A549 (cell line): ENCODE measurements around the gene COMMD3. TPM values are rescaled to one million over a fixed set of nuclear protein-coding genes. Genes with fewer than 3 reads are reported as not detected.

Experiments
- ATAC-seq, 2 experiments: fragments of 200-7000 bp in 1 of 2; fragments of >200 bp in 1 of 2; cut with Nextera tagmentation in 1 of 2; cut with Tn5 transposase in 1 of 2; 3 replicates each; pipeline versions ENCODE4 v1.8.0 to v1.9.1; 2018 to 2020; ENCODE audit warnings: mild to moderate bottlenecking in 1 of 2, moderate library complexity in 1 of 2
- CTCF ChIA-PET: fragments of 300-600 bp; sonication (Branson Sonifier 250); formaldehyde crosslinking; extraction: SDS; loops from one replicate; lab custom pipeline; 2021; ENCODE audit warnings: antibody characterized with exemption, inconsistent platforms; lab: Yijun Ruan, JAX
- POLR2A ChIA-PET: fragments of 350-600 bp; formaldehyde crosslinking; extraction: SDS; loops from one replicate; lab custom pipeline; 2021; ENCODE audit warnings: antibody characterized with exemption, inconsistent platforms; lab: Yijun Ruan, JAX
- DNase-seq, 2 experiments: peaks; one replicate each; pipeline versions ENCODE4 v3.0.0 to v3.0.0-alpha.2; 2011 to 2016; ENCODE audit warnings: low read depth in 1 of 2, low spot score in 1 of 2
- FAIRE-seq: peaks from 2 replicates; lab custom pipeline; 2011; peaks lifted over from hg19 to GRCh38; lab: Jason Lieb, UNC
- H3K27ac ChIP-seq, 2 experiments: fragments of >200 bp; sonication (Bioruptor Twin); formaldehyde crosslinking; 3 replicates each; pipeline ENCODE4 v1.5.1; 2016 to 2017
- H3K4me1 ChIP-seq: fragments of >200 bp; sonication (Bioruptor Twin); formaldehyde crosslinking; 3 replicates; pipeline ENCODE4 v1.6.1; 2016
- H3K4me2 ChIP-seq: fragments of >200 bp; sonication (Bioruptor Twin); formaldehyde crosslinking; 3 replicates; pipeline ENCODE4 v1.6.1; 2016
- H3K4me3 ChIP-seq: fragments of >200 bp; sonication (Bioruptor Twin); formaldehyde crosslinking; 3 replicates; pipeline ENCODE4 v1.5.1; 2016
- H3K9me3 ChIP-seq: fragments of >200 bp; sonication (Bioruptor Twin); formaldehyde crosslinking; 3 replicates; pipeline ENCODE4 v1.6.1; 2016
- CBX8 ChIP-seq: fragments of 200-600 bp; sonication (generic); IDR thresholded peaks from 2 replicates; pipeline ENCODE4 v1.6.1; 2016
- EHF ChIP-seq: fragments of 250-450 bp; sonication (Bioruptor Pico); IDR thresholded peaks from 2 replicates; pipeline ENCODE4 v1.5.0; 2020; ENCODE audit warnings: mild to moderate bottlenecking
- JUN ChIP-seq, 2 experiments: fragments of >200 bp; sonication (Bioruptor Twin); formaldehyde crosslinking; IDR thresholded peaks; 2 replicates in 1 of 2; 3 replicates in 1 of 2; pipeline ENCODE4 v1.6.1; 2016 to 2017
- KDM1A ChIP-seq: fragments of 200-600 bp; sonication (generic); IDR thresholded peaks from 2 replicates; pipeline ENCODE4 v1.6.1; 2016; ENCODE audit warnings: low read depth, mild to moderate bottlenecking
- KDM5A ChIP-seq: fragments of 200-600 bp; sonication (generic); IDR thresholded peaks from 2 replicates; pipeline ENCODE4 v1.6.1; 2016; ENCODE audit warnings: antibody characterized with exemption, mild to moderate bottlenecking
- NR3C1 ChIP-seq: fragments of >200 bp; sonication (Bioruptor Twin); formaldehyde crosslinking; IDR thresholded peaks from 3 replicates; pipeline ENCODE4 v1.6.1; 2017
- POLR2A ChIP-seq: IDR thresholded peaks from 2 replicates; pipeline ENCODE4 v1.6.1; 2012; ENCODE audit warnings: mild to moderate bottlenecking, low read length
- RAD21 ChIP-seq, 2 experiments: fragments of >200 bp in 1 of 2; sonication (Bioruptor Twin) in 1 of 2; formaldehyde crosslinking in 1 of 2; IDR thresholded peaks in 1 of 2; conservative IDR thresholded peaks in 1 of 2; 2 replicates in 1 of 2; 3 replicates in 1 of 2; pipeline ENCODE4 v1.6.1; 2012 to 2018; ENCODE audit warnings: inconsistent platforms in 1 of 2
- RNF2 ChIP-seq: fragments of 200-600 bp; sonication (generic); IDR thresholded peaks from 2 replicates; pipeline ENCODE4 v1.6.1; 2016; ENCODE audit warnings: low read depth, mild to moderate bottlenecking, antibody characterized with exemption, moderate library complexity, borderline replicate concordance
- SMC3 ChIP-seq: fragments of >200 bp; sonication (Bioruptor Twin); formaldehyde crosslinking; IDR thresholded peaks from 3 replicates; pipeline ENCODE4 v1.6.1; 2018; ENCODE audit warnings: inconsistent platforms
- USF2 ChIP-seq: fragments of 450-650 bp; IDR thresholded peaks from 2 replicates; pipeline ENCODE4 v1.6.1; 2014; ENCODE audit warnings: antibody characterized with exemption
- ZC3H11A ChIP-seq: fragments of 450-650 bp; IDR thresholded peaks from 2 replicates; pipeline ENCODE4 v1.6.1; 2014; ENCODE audit warnings: antibody characterized with exemption, mild to moderate bottlenecking
- WGBS: methylation state at CpG from one replicate; pipeline ENCODE4 v1.1.6; 2017; ENCODE audit errors: missing lambda C conversion rate; 5-methylcytosine and 5-hydroxymethylcytosine counted together
- polyA plus RNA-seq, 4 experiments: library from polyadenylated mRNA; depleted of rRNA in 3 of 4; stranded (reverse); fragments of >200 nt; fragmentation: RNase III in 1 of 4; extraction: RNeasy Plus Mini Kit Qiagen cat#74134 plus additional on column Dnase treatment in 1 of 4; gene quantifications; 2 replicates in 3 of 4; 3 replicates in 1 of 4; pipeline ENCODE4 v1.2.3, GENCODE V29; 2011 to 2017
- TF ChIP-seq, protein P1 (sequence below): fragments of >200 bp; sonication (Bioruptor Twin); formaldehyde crosslinking; IDR thresholded peaks from 3 replicates; pipeline ENCODE4 v1.6.1; 2016
- TF ChIP-seq, protein P2 (sequence below): IDR thresholded peaks from 2 replicates; pipeline ENCODE4 v1.6.1; 2012
- TF ChIP-seq, protein P3 (sequence below): fragments of >200 bp; sonication (Bioruptor Twin); formaldehyde crosslinking; IDR thresholded peaks from 3 replicates; pipeline ENCODE4 v1.5.1; 2016

The COMMD3 gene
- polyA plus RNA-seq, 2 of the 4 experiments (the other 2 are of a cell fraction), result 42.2 to 70.8 TPM

DNA sequence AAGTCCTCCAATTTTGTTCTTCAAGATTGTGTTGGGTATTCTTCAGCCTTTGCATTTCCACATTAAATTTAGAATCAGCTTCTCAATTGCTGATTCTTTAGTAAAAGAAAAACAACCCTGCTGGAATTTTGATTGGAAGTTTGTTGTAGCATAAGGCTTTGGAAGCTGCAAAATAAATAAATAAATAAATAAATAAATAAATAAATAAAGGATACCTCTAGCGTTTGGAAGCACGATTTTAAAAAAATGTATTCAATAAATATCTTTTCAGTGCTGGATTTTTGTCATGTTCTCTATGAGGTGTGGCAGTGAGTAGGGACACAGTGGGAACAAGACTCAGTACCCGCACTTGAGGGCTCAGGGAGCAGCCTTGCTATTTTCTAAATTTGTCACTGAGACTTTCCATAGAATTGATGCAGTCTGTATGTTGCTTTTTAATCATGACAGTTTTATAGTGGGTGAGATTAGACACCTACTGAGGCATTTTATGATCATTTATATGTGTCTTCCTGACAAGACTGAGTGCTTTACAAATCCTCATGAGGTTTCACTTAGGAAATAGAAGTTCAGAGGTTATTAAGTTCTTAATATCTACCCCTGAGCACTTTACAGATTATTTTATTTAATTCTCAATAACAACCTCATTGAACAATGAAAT is 22.3 kb upstream of the COMMD3 start:
- ATAC-seq (no peak), FAIRE-seq (no peak)

DNA sequence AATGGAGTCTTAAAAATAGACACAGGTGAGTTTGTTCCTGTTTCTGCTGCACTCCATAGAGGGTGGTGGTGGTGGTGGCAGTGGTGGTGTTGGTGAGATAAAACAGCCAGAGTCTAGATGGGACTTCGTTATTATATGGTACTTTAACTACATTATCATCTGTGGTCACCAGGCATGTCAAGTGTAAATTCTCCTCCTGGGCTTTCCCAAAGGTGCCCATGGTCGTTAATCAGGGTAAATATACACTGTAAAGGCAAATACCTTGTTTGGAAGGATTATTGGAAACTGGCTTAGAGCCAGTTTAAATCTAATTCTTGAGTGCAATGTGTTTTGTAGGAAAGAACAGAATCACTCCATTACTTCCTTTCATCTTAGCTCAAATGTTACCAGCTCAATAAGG is 21.5 kb upstream of the COMMD3 start:
- no peak for DNase-seq
- TF ChIP-seq EHF (CRISPR knock-in tag) (no peak), USF2 (no peak), JUN (IDR thresholded peaks at IDR 0.05) (no peak), NR3C1 (no peak), KDM5A (no peak), SMC3 (no peak), POLR2A (no peak)
- TF ChIP-seq, protein P1, sequence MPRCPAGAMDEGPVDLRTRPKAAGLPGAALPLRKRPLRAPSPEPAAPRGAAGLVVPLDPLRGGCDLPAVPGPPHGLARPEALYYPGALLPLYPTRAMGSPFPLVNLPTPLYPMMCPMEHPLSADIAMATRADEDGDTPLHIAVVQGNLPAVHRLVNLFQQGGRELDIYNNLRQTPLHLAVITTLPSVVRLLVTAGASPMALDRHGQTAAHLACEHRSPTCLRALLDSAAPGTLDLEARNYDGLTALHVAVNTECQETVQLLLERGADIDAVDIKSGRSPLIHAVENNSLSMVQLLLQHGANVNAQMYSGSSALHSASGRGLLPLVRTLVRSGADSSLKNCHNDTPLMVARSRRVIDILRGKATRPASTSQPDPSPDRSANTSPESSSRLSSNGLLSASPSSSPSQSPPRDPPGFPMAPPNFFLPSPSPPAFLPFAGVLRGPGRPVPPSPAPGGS, result no peak
- TF ChIP-seq, protein P2, sequence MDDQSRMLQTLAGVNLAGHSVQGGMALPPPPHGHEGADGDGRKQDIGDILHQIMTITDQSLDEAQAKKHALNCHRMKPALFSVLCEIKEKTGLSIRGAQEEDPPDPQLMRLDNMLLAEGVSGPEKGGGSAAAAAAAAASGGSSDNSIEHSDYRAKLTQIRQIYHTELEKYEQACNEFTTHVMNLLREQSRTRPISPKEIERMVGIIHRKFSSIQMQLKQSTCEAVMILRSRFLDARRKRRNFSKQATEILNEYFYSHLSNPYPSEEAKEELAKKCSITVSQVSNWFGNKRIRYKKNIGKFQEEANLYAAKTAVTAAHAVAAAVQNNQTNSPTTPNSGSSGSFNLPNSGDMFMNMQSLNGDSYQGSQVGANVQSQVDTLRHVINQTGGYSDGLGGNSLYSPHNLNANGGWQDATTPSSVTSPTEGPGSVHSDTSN, result no peak
- TF ChIP-seq, protein P3, sequence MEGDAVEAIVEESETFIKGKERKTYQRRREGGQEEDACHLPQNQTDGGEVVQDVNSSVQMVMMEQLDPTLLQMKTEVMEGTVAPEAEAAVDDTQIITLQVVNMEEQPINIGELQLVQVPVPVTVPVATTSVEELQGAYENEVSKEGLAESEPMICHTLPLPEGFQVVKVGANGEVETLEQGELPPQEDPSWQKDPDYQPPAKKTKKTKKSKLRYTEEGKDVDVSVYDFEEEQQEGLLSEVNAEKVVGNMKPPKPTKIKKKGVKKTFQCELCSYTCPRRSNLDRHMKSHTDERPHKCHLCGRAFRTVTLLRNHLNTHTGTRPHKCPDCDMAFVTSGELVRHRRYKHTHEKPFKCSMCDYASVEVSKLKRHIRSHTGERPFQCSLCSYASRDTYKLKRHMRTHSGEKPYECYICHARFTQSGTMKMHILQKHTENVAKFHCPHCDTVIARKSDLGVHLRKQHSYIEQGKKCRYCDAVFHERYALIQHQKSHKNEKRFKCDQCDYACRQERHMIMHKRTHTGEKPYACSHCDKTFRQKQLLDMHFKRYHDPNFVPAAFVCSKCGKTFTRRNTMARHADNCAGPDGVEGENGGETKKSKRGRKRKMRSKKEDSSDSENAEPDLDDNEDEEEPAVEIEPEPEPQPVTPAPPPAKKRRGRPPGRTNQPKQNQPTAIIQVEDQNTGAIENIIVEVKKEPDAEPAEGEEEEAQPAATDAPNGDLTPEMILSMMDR, result no peak
- Histone ChIP-seq H3K9me3 (peaks cover 10% of the 10 kb centered on the region; the same call in 1 of the 3 replicates), H3K27ac (no peak overlapping the region), H3K4me3 (no peak overlapping the region), H3K4me2 (no peak overlapping the region), H3K4me1 (no peaks in the 10 kb centered on the region)
- no peak for ATAC-seq
- ChIA-PET POLR2A (no interaction called here), CTCF (interaction anchor here (1.4 kb wide), 1 partner anchor 8 kb away, joined by 3 read pairs; no protein-coding TSS in a partner anchor)
- no peak for FAIRE-seq
- 4% methylated on average over 2 of the region's 2 CpGs for WGBS

More for the DNA sequence above, 22.3 kb upstream of the COMMD3 start:
- Histone ChIP-seq H3K27ac (no peak overlapping the region), H3K4me2 (no peak overlapping the region), H3K4me3 (no peak overlapping the region), H3K4me1 (no peaks in the 10 kb centered on the region), H3K9me3 (peaks cover 10% of the 10 kb centered on the region; the same call in 1 of the 3 replicates)
- ChIA-PET POLR2A (no interaction called here), CTCF (no interaction called here)
- 54% methylated on average over 3 of the region's 3 CpGs for WGBS
- TF ChIP-seq RNF2 (no peak), CBX8 (no peak), ZC3H11A (peak; percentile 79)
- DNase-seq, result no peak

GRCh38 chr10:22301193-22301592 is 15.0 kb upstream of the COMMD3 start:
- Histone ChIP-seq H3K4me1 (no peaks in the 10 kb centered on the region), H3K4me3 (no peak overlapping the region), H3K27ac (no peak overlapping the region), H3K4me2 (no peak overlapping the region), H3K9me3 (no peaks in the 10 kb centered on the region)
- TF ChIP-seq KDM1A, result no peak
- 0 out of 5 replicates have a peak, but pooled peaks of 1 of the 2 experiments have one; percentile 11 for TF ChIP-seq RAD21 (conservative IDR thresholded peaks at IDR 0.05 in 1 of 2, IDR thresholded peaks at IDR 0.05 in 1 of 2)
- WGBS, result 88% methylated on average over 4 of the region's 4 CpGs
- FAIRE-seq (no peak), ATAC-seq (peak; percentile 53 to 64; a peak in 4 of 6 replicates), DNase-seq (no peak)
- CTCF ChIA-PET, result no interaction called here
- POLR2A ChIA-PET, result no interaction called here

- Histone ChIP-seq H3K27ac (no peak overlapping the region), H3K4me2 (no peak overlapping the region), H3K4me3 (no peak overlapping the region), H3K9me3 (no peaks in the 10 kb centered on the region), H3K4me1 (peaks cover 3% of the 10 kb centered on the region; the same call in 2 of the 3 replicates)
- DNase-seq (no peak), ATAC-seq (no peak), FAIRE-seq (no peak)
- ChIA-PET POLR2A (no interaction called here), CTCF (no interaction called here)
- TF ChIP-seq, protein P2, result no peak
- WGBS, result 94% methylated on average over 3 of the region's 3 CpGs
These were observed 12.7 kb upstream of the COMMD3 start for GRCh38 chr10:22303461-22303860.
